ENCODE data around the gene RNF208.

Gene RNF208

GRCh38 chr9:137171149-137171900 is 50.7 kb downstream of the RNF208 start:
- H3K4me3 ChIP-seq (ENCODE audit: low read depth, low read length): no peak overlapping the region
- H3K27me3 ChIP-seq: peaks cover 48% of the 10 kb centered on the region
- H3K9me3 ChIP-seq: no peaks in the 10 kb centered on the region
- H3K4me1 ChIP-seq: peaks cover 6% of the 10 kb centered on the region
- H3K36me3 ChIP-seq: no peaks in the 10 kb centered on the region
- no peak for DNase-seq
- no peak for TF ChIP-seq CTCF (IDR thresholded peaks at IDR 0.05; ENCODE audit: low read depth, low read length)

- Histone ChIP-seq H3K9me3 (no peaks in the 10 kb centered on the region), H3K4me3 (ENCODE audit: low read depth, low read length) (no peak overlapping the region), H3K27me3 (peaks cover 55% of the 10 kb centered on the region), H3K36me3 (no peaks in the 10 kb centered on the region), H3K4me1 (peaks cover 6% of the 10 kb centered on the region)
- no peak for TF ChIP-seq CTCF (IDR thresholded peaks at IDR 0.05; ENCODE audit: low read depth, low read length)
- no peak for DNase-seq
Measured at GRCh38 chr9:137170486-137171148, 51.4 kb downstream of the RNF208 start.

All from BE2C (cell line).